Measurements from ENCODE around the gene FOXP1. TPM values are rescaled to one million over a fixed set of nuclear protein-coding genes. Genes with fewer than 3 reads are reported as not detected.

The FOXP1 gene
- total RNA-seq, 1 experiment from 2014 or later: 75.3 TPM

DNA sequence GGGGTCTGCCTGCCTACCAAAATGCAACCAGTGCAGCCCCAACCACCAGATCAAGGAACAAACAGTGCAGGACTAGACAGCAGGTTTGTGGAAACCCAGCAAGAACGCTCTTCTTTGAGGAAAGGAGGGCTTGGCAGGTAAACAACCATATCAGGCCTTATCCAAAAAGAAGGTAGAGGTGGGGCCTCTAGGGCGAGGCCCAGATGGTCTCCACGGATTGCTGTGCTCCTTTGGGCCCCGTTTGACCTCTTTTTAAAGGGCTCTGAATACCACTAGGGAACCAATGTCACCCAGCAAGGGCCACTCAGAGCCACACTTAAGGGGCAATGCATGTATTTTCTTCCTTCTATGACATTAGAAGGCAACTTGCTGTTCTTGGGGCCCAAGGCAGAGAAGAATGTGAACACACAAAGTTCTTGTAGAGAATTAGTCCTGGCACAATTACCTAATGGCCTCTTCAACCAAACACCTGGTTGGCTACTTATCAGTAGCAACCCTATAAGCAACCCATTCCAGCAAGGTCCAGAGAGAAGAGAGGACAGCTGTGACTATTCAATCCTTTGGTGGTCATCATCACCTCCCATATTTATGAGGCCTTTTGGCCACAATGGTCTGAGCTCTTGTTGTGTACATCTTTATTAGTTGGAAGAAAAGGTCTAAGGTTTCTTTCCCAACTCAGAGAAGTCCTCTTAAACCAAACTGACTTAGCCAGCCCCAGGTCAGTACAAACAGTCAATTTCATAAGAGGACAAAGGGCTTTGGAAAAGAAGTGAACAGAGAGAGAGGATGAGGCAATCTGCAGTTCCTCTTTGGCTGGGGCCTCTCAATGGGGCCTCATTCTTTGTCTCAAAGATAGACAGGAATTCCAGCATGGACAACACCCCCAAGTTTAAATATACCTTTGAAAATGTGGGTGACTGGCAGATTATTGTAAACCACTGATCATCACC, 36.0 kb downstream of the FOXP1 start:
- H2BK120ac ChIP-seq (ENCODE audit: low read depth, low read length, poor library complexity, severe bottlenecking): no peak overlapping the region
- H3K9ac ChIP-seq (ENCODE audit: extremely low read depth, insufficient read length, low read length): no peak overlapping the region
- H3K79me2 ChIP-seq (ENCODE audit: insufficient read depth, low read length): no peaks in the 10 kb centered on the region
- Mint-ChIP-seq H3K4me3 (no peak overlapping the region), H3K36me3 (ENCODE audit: insufficient read depth in 1 of 3, low read depth in 3 of 3) (no peaks in the 10 kb centered on the region), H3K27ac (no peak overlapping the region), H3K27me3 (ENCODE audit: low read depth) (no peaks in the 10 kb centered on the region), H3K9me3 (no peaks in the 10 kb centered on the region), H3K4me1 (peaks cover 7% of the 10 kb centered on the region in 2 experiments)
- no peak overlapping the region for H2BK5ac ChIP-seq (ENCODE audit: insufficient read length, low read length)
- no peak overlapping the region for H3K18ac ChIP-seq (ENCODE audit: insufficient read length, low read depth, low read length)
- H2AFZ ChIP-seq (ENCODE audit: low read length): no peak overlapping the region
- no peak overlapping the region for H2BK20ac ChIP-seq (ENCODE audit: low read depth, low read length, poor library complexity, severe bottlenecking)
- no peak overlapping the region for H2AK5ac ChIP-seq (ENCODE audit: insufficient read length, low read length)
- no peak overlapping the region for H4K91ac ChIP-seq (ENCODE audit: insufficient read length, low read depth, low read length)
- H4K8ac ChIP-seq (replicated peaks; ENCODE audit: insufficient read length, low read depth, low read length): no peak overlapping the region
- H3K4ac ChIP-seq (ENCODE audit: low read depth, low read length): no peak overlapping the region
- H3K27me3 ChIP-seq (ENCODE audit: insufficient read depth, low read length): no peaks in the 10 kb centered on the region
- H2BK15ac ChIP-seq (ENCODE audit: low read depth, low read length): no peak overlapping the region
- no peak for DNase-seq
- peaks cover 5% of the 10 kb centered on the region; the same call in 1 of the 2 replicates for H3K4me1 ChIP-seq (ENCODE audit: insufficient read depth, low read length)
- H3K4me2 ChIP-seq (ENCODE audit: insufficient read depth, insufficient read length, low read length): no peak overlapping the region
- H3K14ac ChIP-seq (ENCODE audit: insufficient read depth, low read length): no peak overlapping the region
- no peak overlapping the region for H3T11ph ChIP-seq (ENCODE audit: low read length)
- H3K79me1 ChIP-seq (ENCODE audit: insufficient read depth, low read depth, low read length, poor library complexity, severe bottlenecking): no peaks in the 10 kb centered on the region
- TF ChIP-seq, protein P1, sequence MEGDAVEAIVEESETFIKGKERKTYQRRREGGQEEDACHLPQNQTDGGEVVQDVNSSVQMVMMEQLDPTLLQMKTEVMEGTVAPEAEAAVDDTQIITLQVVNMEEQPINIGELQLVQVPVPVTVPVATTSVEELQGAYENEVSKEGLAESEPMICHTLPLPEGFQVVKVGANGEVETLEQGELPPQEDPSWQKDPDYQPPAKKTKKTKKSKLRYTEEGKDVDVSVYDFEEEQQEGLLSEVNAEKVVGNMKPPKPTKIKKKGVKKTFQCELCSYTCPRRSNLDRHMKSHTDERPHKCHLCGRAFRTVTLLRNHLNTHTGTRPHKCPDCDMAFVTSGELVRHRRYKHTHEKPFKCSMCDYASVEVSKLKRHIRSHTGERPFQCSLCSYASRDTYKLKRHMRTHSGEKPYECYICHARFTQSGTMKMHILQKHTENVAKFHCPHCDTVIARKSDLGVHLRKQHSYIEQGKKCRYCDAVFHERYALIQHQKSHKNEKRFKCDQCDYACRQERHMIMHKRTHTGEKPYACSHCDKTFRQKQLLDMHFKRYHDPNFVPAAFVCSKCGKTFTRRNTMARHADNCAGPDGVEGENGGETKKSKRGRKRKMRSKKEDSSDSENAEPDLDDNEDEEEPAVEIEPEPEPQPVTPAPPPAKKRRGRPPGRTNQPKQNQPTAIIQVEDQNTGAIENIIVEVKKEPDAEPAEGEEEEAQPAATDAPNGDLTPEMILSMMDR (conservative IDR thresholded peaks at IDR 0.05): no peak
- no peaks in the 10 kb centered on the region for H3K9me3 ChIP-seq (ENCODE audit: control insufficient read depth, low read depth, low read length)
- H3K23me2 ChIP-seq (ENCODE audit: insufficient read length, low read depth, low read length, poor library complexity, severe bottlenecking): no peaks in the 10 kb centered on the region
- H4K5ac ChIP-seq (ENCODE audit: insufficient read length, low read depth, low read length): no peak overlapping the region
- no peaks in the 10 kb centered on the region for H4K20me1 ChIP-seq (ENCODE audit: control insufficient read depth, insufficient read depth, insufficient read length)
- WGBS (ENCODE audit: extremely low coverage, insufficient read length, low lambda C conversion rate): no CpG with 5 or more reads among the region's 4 CpGs
- no peak overlapping the region for H2BK12ac ChIP-seq (ENCODE audit: insufficient read length, low read depth, low read length)
- H3K56ac ChIP-seq (ENCODE audit: insufficient read length, low read depth, low read length): no peak overlapping the region
- no peak overlapping the region for H3K23ac ChIP-seq (ENCODE audit: insufficient read length, low read depth, low read length)
- H3K27ac ChIP-seq (ENCODE audit: insufficient read length, low read depth, low read length): no peak overlapping the region

All from H9 (cell line).